ENCODE measurements around the gene TBL3.

- no peak for TF ChIP-seq CTCF (IDR thresholded peaks at IDR 0.05)
- TF ChIP-seq POLR2A (IDR thresholded peaks at IDR 0.05) = no peak
Measured at GRCh38 chr16:1990101-1990350, 18.2 kb downstream of the TBL3 start.

All from heart left ventricle (tissue), 13 donors.